GM13977 (cell line): ENCODE data around the gene NPW.

ENCODE experiments used
- DNase-seq: peaks from one replicate; pipeline ENCODE4 v3.0.0; 2012; ENCODE audit warnings: low spot score
- in situ Hi-C: fragments of 300-500 bp; cut with MboI; formaldehyde crosslinking; loops from one replicate; pipeline ENCODE4 v1.12.0; 2022; ENCODE audit warnings: low sequenced_read_pairs, low pct_unique_long_range_greater_than_20kb, mixed read lengths, inconsistent platforms; ENCODE audit not compliant: unreplicated experiment
- TF ChIP-seq, protein P1 (sequence below): IDR thresholded peaks from 2 replicates; pipeline ENCODE4 v1.5.1; 2012; ENCODE audit warnings: mild to moderate bottlenecking, control low read depth; ENCODE audit not compliant: insufficient read depth; ENCODE audit errors: extremely low read depth, missing control alignments

The NPW gene

DNA sequence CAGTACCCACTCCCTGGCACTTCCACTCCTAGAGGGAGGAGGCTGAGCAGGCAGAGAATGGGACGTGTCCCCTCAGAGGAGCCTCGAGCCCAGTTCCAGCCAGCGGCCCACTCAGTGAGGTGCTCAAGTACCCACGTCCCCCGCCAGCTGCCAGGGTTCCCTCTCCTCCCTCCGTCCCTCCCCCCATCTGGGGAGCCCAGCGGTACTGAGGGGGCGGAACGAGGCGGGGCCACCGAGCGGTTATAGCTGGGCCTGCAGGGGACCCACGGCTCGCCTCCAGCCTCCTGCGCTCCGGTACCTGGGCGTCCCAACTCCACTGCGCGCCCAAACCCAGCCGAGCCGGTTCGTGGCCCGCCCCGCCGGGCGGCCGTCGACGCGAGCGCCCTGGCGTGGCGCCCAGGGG, at the start of gene NPW:
Gene NPW, plus strand, starts transcription at position 268 of the 403 bp plus-strand sequence.
- DNase-seq = no peak
- TF ChIP-seq, protein P1, sequence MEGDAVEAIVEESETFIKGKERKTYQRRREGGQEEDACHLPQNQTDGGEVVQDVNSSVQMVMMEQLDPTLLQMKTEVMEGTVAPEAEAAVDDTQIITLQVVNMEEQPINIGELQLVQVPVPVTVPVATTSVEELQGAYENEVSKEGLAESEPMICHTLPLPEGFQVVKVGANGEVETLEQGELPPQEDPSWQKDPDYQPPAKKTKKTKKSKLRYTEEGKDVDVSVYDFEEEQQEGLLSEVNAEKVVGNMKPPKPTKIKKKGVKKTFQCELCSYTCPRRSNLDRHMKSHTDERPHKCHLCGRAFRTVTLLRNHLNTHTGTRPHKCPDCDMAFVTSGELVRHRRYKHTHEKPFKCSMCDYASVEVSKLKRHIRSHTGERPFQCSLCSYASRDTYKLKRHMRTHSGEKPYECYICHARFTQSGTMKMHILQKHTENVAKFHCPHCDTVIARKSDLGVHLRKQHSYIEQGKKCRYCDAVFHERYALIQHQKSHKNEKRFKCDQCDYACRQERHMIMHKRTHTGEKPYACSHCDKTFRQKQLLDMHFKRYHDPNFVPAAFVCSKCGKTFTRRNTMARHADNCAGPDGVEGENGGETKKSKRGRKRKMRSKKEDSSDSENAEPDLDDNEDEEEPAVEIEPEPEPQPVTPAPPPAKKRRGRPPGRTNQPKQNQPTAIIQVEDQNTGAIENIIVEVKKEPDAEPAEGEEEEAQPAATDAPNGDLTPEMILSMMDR = no peak
- in situ Hi-C loops = no loop called here

DNA sequence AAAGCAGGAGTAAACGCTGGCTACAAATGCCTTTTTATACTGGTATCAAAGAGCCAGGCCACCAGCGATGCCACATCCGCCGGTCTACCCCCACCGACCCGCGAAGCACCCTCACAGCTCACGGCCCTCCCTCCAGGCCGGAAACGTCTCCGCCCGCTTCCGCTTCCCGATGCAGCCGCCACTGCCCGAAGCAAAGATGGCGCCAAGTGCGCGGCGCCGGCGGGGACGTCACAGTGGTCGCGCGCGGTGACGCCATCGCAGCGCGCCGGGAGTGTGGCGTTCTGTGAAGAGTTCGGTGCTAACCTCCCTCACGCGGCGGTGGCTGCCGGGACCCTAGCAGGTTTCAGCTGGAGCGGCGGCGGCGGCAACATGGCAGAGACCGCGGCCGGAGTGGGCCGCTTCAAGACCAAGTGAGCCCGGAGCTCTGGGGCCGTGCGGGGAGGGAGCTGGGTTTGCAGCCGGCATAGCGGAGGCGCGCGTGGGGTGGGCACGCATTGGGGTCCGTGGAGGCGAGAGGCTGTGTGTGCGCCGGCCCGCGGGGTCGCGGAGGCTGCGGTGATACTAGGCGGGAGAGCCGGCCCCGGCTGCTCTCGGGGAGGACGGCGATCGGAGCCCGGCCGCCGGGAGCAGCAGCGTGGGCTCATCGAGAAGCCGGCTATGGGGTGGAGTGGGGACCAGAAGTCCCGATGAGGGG, 47.6 kb upstream of the NPW start, which contains the start of gene TBL3:
Gene TBL3, plus strand, starts transcription at position 258 of the 694 bp plus-strand sequence. Its CDS starts 112 bp downstream, at position 370.
- in situ Hi-C loops = no loop called here
- TF ChIP-seq, protein P1 = no peak
- DNase-seq = peak; percentile 98

DNA sequence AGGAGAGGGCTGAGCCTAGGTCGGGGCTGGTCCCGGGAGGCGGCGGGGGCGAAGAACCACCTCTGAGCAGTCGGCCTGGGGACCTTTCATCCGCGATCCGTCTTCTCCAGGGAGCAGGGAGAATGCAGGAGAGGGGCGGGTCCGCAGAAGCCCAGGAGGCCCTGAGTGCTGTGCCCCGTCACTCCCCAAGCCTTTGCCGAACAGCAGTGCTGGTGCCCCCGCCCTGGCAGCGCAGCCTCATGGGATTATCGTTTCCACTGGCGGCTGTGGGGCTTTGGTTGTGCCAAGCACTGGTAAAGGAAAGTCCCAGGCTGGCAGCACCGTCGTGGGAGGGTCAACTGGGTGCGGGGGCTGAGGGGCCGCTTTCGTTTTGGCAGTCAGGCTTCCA, 47.1 kb upstream of the NPW start:
- in situ Hi-C loops = no loop called here
- DNase-seq = no peak
- TF ChIP-seq, protein P1 = no peak

DNA sequence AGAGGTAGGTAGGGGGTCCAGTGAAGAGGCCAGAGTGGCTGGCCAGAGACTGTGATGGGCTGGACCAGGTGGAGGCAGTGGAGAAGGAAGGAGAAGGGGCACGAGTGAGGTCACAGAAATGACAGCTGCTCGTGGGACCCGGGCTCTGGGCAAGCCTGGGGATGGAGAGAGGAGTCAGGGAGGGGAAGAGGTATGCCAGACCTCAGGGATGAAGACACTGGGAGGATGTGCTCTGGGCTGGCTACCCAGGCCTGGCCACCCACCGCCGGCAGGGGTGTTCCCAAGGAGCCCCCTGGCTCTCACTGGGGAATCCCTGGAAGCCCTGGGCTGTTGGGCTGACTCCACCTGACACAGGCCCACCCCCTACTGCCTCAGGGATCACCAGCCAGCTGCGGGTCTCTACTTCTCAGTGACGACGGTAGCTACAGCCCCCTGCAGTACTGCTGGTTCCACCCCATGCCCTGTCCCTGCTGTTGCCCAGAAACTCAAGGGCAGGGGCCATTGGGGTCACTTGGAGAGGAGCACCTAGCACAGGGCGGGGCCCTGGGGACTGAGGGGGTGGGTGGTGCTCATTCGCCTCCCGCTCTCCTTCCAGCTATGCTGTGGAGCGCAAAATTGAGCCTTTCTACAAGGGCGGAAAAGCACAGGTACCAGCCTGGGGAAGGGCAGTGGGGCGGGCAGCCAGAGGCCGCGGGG, 46.0 kb upstream of the NPW start:
- in situ Hi-C loops = no loop called here
- TF ChIP-seq, protein P1 = no peak
- DNase-seq = no peak

DNA sequence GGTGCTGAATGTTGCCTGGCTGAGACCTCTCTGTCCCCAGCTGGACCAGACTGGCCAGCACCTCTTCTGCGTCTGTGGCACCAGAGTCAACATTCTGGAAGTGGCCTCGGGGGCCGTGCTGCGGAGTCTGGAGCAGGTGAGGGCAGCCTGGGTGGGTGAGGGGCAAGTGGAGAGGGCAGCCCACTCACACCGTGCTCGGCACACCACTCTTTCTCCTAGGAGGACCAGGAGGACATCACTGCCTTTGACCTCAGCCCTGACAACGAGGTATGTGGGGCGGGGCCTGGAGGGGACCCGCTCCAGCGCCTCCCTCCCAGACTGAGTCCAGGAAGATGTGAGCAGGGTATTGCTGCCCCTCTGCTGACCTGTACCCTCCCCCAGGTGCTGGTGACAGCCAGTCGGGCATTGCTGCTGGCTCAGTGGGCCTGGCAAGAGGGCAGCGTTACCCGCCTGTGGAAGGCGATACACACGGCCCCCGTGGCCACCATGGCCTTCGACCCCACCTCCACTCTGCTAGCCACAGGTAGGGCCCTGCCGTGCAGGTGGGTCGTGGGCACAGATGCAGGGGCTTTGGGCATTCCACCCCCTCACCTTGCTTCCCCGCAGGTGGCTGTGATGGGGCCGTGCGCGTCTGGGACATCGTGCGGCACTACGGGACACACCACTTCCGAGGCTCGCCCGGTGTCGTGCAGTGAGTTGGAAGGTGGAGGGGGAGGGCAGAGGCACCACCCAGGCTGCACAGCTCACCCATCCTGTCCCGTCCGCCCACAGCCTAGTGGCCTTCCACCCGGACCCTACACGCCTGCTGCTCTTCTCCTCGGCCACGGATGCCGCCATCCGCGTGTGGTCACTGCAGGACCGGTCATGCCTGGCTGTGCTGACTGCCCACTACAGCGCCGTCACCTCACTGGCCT, 45.2 kb upstream of the NPW start:
- TF ChIP-seq, protein P1 = no peak
- in situ Hi-C loops = no loop called here
- no peak for DNase-seq

DNA sequence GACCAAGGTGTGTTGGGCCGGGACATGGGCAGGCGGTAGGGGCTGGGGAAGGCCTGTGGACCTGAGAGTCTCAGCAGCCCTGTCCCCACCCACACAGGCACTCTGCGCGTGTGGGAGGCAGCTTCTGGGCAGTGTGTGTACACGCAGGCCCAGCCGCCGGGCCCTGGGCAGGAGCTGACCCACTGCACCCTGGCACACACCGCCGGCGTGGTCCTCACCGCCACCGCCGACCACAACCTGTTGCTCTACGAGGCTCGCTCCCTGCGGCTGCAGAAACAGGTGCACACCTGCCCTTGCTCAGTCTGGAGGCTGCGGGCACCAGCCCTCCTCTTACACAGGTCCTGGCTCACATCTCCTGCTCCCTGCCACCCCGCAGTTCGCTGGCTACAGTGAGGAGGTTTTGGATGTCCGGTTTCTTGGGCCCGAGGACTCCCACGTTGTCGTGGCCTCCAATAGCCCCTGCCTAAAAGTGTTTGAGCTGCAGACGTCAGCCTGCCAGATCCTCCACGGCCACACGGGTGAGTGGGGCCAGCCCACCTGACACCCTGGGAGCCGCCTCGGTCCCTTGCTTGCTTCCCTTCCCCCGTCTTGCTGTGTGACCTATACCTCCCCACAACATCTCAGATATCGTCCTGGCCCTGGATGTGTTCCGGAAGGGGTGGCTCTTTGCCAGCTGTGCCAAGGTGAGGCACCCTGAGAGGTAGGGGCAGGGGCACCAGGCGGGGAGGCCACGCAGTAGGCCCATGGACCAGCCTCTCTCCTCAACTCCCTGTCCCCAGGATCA, 44.0 kb upstream of the NPW start:
- DNase-seq = no peak
- TF ChIP-seq, protein P1 = no peak
- in situ Hi-C loops = no loop called here
